ENCODE measurements around the gene UCKL1.
"Not testable (repeated sequence)": the region's sequence is repeated elsewhere in the genome, so short reads cannot be mapped to it uniquely, and the experiment has no call there.

UCKL1 gene

DNA sequence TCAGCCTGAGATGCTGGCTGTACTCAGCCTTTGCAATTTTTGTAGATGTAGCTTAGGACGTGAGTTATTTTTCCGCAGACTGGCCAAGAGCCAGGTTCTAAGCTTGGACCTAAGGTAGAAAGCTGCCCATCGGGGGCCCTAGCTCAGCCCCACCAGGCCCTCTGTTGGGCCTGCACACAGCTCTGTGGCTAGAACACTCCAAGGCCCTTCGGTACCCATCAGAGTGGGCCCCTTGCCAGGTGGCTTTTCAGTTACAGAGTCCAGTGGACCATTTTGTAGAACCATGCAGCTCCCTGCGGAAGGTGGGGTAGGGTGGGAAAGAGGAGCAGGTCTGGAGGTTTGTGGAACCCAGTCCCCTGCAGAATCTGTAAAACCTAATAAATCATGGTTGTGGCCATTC is 22.6 kb downstream of the UCKL1 start:
- DNase-seq (ENCODE audit: low read depth) = no peak
- TF ChIP-seq CTCF (IDR thresholded peaks at IDR 0.05; ENCODE audit: insufficient read depth, low read depth, low read length, missing control alignments) = no peak
- no peak overlapping the region for H3K4me3 ChIP-seq (ENCODE audit: low read depth, low read length)

- no peak overlapping the region for H3K4me3 ChIP-seq (ENCODE audit: low read depth, low read length)
- no peak for DNase-seq (ENCODE audit: low read depth)
Measured at GRCh38 chr20:63932606-63933160, 23.5 kb downstream of the UCKL1 start.

DNA sequence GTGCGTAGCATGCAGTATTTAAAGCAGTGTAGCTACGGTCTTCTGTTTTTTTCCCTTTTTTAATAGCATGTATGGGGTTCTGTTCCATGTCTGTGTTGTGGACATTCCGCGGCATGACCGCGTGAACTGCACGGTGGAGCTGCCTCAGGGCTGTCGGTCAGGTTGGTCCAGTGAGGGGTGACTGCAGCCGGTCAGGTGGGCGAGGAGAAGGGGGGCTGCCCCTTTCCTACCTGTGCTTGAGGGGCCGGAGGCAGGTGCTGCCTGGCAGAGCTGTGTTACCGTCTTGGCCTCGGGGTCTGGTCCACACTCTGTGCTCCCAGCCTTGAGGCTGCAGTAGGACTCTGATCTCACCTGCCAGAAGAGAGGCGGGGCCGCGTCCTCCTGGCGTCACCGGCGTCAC is 24.5 kb downstream of the UCKL1 start:
- TF ChIP-seq CTCF (IDR thresholded peaks at IDR 0.05; ENCODE audit: insufficient read depth, low read depth, low read length, missing control alignments) = no peak
- H3K4me3 ChIP-seq (ENCODE audit: low read depth, low read length) = no peak overlapping the region
- DNase-seq (ENCODE audit: low read depth) = no peak

More at GRCh38 chr20:63932606-63933160, 23.5 kb downstream of the UCKL1 start:
- TF ChIP-seq CTCF (IDR thresholded peaks at IDR 0.05; ENCODE audit: insufficient read depth, low read depth, low read length, missing control alignments) = no peak

DNA sequence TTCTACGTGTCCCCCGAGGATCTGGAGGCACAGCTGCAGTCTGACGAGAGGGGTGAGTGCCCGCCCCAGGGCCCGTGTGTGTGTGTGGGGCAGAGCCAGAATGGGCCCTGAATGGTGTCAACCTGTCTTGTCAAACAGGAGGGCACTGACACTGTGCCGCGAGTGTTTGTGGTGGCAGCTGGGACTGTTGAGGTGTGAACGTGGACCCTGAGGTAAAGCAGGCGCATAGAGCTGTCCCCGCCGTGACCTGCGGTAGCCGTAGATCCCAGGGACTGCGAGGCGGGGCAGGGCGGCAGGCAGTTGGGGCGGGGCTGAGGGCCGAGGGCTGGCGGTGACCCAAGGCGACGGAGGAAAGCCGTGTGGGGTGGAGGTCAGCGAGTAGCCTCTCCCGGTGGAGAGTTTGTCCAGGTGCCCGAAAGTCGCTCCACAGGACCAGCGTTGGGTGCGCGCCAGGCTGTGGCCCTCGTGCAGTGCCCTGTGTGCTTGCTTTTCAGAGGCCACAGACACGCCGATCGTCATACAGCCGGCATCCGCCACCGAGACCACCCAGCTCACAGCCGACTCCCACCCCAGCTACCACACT is 25.2 kb downstream of the UCKL1 start:
- TF ChIP-seq CTCF (IDR thresholded peaks at IDR 0.05; ENCODE audit: insufficient read depth, low read depth, low read length, missing control alignments) = no peak
- no peak overlapping the region for H3K4me3 ChIP-seq (ENCODE audit: low read depth, low read length)
- DNase-seq (ENCODE audit: low read depth) = no peak

- not testable (repeated sequence) for DNase-seq (ENCODE audit: low read depth); H3K4me3 ChIP-seq (ENCODE audit: low read depth, low read length)
Measured at GRCh38 chr20:63929473-63929883, 26.7 kb downstream of the UCKL1 start.

DNA sequence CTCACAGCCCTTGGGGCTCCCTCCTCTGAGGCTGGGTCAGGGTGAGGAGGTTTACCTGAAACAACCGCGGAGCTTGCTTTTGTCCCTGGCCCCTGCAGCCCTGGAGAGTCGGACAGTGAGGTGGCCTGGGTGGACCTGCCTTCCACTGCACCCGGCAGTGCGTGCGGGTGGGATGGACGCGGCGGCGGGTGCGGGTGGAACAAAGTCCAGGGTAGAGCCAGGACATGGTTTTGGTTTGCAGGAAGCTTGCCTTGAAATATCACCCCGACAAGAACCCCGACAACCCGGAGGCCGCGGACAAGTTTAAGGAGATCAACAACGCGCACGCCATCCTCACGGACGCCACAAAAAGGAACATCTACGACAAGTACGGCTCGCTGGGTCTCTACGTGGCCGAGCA is 27.1 kb downstream of the UCKL1 start:
- DNase-seq (ENCODE audit: low read depth) = no peak
- no peak overlapping the region for H3K4me3 ChIP-seq (ENCODE audit: low read depth, low read length)
- TF ChIP-seq CTCF (IDR thresholded peaks at IDR 0.05; ENCODE audit: insufficient read depth, low read depth, low read length, missing control alignments) = no peak

DNA sequence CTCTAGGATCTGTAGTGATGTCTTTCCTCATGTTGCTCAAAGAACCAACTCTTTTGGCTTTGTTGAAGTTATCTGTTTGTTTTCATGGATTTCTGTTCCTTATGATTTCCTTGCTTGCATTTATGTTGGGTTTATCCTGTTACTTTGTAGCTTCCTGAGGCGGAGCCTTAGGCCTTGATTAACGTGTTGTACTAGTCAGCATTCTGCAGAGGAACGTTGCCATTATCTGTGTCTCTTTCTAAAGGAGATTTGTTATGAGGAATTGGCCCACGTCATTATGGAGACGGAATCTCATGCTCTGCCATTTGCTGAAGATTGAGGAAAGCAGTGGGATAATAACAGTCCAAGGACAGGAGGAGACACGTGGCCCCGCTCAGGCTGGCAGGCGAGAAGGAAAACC is 29.9 kb downstream of the UCKL1 start:
- no peak for DNase-seq (ENCODE audit: low read depth)
- H3K4me3 ChIP-seq (ENCODE audit: low read depth, low read length) = no peak overlapping the region
- TF ChIP-seq CTCF (IDR thresholded peaks at IDR 0.05; ENCODE audit: insufficient read depth, low read depth, low read length, missing control alignments) = no peak
